Measurements from ENCODE around the gene PRR11.

Gene PRR11

GRCh38 chr17:59149051-59149450 lies 6.5 kb upstream of the PRR11 start:
- H3K27ac ChIP-seq (ENCODE audit: low read length) = no peak overlapping the region

DNA sequence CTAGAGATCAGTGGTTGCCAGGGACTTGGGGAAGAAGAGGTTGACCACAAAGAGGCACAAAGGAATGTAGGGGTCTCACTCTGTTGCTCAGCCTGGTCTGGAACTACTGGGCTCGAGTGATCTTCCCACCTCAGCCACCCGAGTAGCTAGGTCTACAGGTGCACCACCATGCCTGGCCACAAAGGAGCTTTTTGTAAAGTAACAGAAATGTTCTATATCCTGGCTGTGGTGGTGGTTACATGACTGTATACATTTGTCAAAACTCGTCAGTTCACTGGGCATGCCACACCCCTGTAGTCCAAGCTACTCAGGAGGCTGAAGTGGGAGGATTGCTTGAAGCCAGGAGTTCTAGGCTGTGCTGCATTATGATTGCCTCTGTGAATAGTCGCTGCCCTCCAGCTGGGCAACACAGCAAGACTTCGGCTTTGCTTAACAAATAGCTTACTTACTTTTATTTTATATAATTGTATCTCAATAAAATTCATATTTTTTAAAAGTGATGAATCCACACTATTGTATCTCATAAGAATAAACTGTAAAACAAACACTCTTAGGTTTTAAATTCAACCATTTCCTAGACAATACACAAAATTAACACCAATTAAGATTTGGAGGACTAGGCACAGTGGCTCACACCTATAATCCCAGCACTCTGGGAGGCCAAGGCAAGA lies 5.6 kb upstream of the PRR11 start:
- Histone ChIP-seq H3K4me2 (ENCODE audit: low read depth, low read length) (no peak overlapping the region), H2AFZ (ENCODE audit: low read length) (no peak overlapping the region), H3K4me3 (ENCODE audit: low read length) (no peak overlapping the region), H3K36me3 (replicated peaks; ENCODE audit: insufficient read depth, low read length) (no peaks in the 10 kb centered on the region; the same call in 1 of the 2 replicates), H3K9ac (ENCODE audit: low read length) (no peak overlapping the region), H3K9me2 (replicated peaks; ENCODE audit: insufficient read depth, low read length) (no peaks in the 10 kb centered on the region), H3K27ac (ENCODE audit: low read length) (no peak overlapping the region), H4K20me1 (ENCODE audit: insufficient read depth, low read length) (peaks cover 10% of the 10 kb centered on the region; the same call in 1 of the 2 replicates), H3F3A (ENCODE audit: insufficient read depth, low read length) (no peaks in the 10 kb centered on the region), H3K9me3 (replicated peaks; ENCODE audit: insufficient read depth, low read length) (no peaks in the 10 kb centered on the region), H3K27me3 (replicated peaks; ENCODE audit: insufficient read depth, low read length) (no peaks in the 10 kb centered on the region), H3K4me1 (ENCODE audit: low read length) (peaks cover 6% of the 10 kb centered on the region), H3K79me2 (ENCODE audit: low read length) (peaks cover 100% of the 10 kb centered on the region)
- TF ChIP-seq EZH2phosphoT487 (IDR thresholded peaks at IDR 0.05; ENCODE audit: low read length) (no peak), EZH2 (optimal IDR thresholded peaks at IDR 0.05; ENCODE audit: low read depth, low read length) (no peak), CTCF (IDR thresholded peaks at IDR 0.05; ENCODE audit: low read length) (no peak)
- DNase-seq = no peak

More at GRCh38 chr17:59149051-59149450, 6.5 kb upstream of the PRR11 start:
- H3K27me3 ChIP-seq (replicated peaks; ENCODE audit: insufficient read depth, low read length) = no peaks in the 10 kb centered on the region
- peaks cover 6% of the 10 kb centered on the region for H3K4me1 ChIP-seq (ENCODE audit: low read length)
- no peak overlapping the region for H2AFZ ChIP-seq (ENCODE audit: low read length)
- no peak overlapping the region for H3K4me2 ChIP-seq (ENCODE audit: low read depth, low read length)
- peaks cover 10% of the 10 kb centered on the region; the same call in 1 of the 2 replicates for H4K20me1 ChIP-seq (ENCODE audit: insufficient read depth, low read length)
- H3K9me3 ChIP-seq (replicated peaks; ENCODE audit: insufficient read depth, low read length) = no peaks in the 10 kb centered on the region
- no peaks in the 10 kb centered on the region for H3K9me2 ChIP-seq (replicated peaks; ENCODE audit: insufficient read depth, low read length)
- TF ChIP-seq EZH2phosphoT487 (IDR thresholded peaks at IDR 0.05; ENCODE audit: low read length) = no peak
- no peak for TF ChIP-seq CTCF (IDR thresholded peaks at IDR 0.05; ENCODE audit: low read length)
- TF ChIP-seq EZH2 (optimal IDR thresholded peaks at IDR 0.05; ENCODE audit: low read depth, low read length) = no peak
- H3K9ac ChIP-seq (ENCODE audit: low read length) = no peak overlapping the region
- peaks cover 100% of the 10 kb centered on the region for H3K79me2 ChIP-seq (ENCODE audit: low read length)
- H3K4me3 ChIP-seq (ENCODE audit: low read length) = no peak overlapping the region
- H3K36me3 ChIP-seq (replicated peaks; ENCODE audit: insufficient read depth, low read length) = no peaks in the 10 kb centered on the region; the same call in 1 of the 2 replicates
- H3F3A ChIP-seq (ENCODE audit: insufficient read depth, low read length) = no peaks in the 10 kb centered on the region
- DNase-seq = no peak

GRCh38 chr17:59151006-59151405 lies 4.5 kb upstream of the PRR11 start:
- Histone ChIP-seq H3K4me1 (ENCODE audit: low read length) (peaks cover 6% of the 10 kb centered on the region), H3K4me2 (ENCODE audit: low read depth, low read length) (no peak overlapping the region), H3F3A (ENCODE audit: insufficient read depth, low read length) (no peaks in the 10 kb centered on the region), H2AFZ (ENCODE audit: low read length) (no peak overlapping the region), H3K27me3 (replicated peaks; ENCODE audit: insufficient read depth, low read length) (no peaks in the 10 kb centered on the region), H3K9ac (ENCODE audit: low read length) (no peak overlapping the region), H3K9me2 (replicated peaks; ENCODE audit: insufficient read depth, low read length) (no peaks in the 10 kb centered on the region), H3K36me3 (replicated peaks; ENCODE audit: insufficient read depth, low read length) (no peaks in the 10 kb centered on the region; the same call in 1 of the 2 replicates), H3K79me2 (ENCODE audit: low read length) (peaks cover 91% of the 10 kb centered on the region), H3K4me3 (ENCODE audit: low read length) (no peak overlapping the region), H3K27ac (ENCODE audit: low read length) (no peak overlapping the region), H4K20me1 (ENCODE audit: insufficient read depth, low read length) (peaks cover 5% of the 10 kb centered on the region; the same call in 1 of the 2 replicates), H3K9me3 (replicated peaks; ENCODE audit: insufficient read depth, low read length) (no peaks in the 10 kb centered on the region)
- TF ChIP-seq EZH2 (optimal IDR thresholded peaks at IDR 0.05; ENCODE audit: low read depth, low read length) (no peak), CTCF (IDR thresholded peaks at IDR 0.05; ENCODE audit: low read length) (no peak), EZH2phosphoT487 (IDR thresholded peaks at IDR 0.05; ENCODE audit: low read length) (no peak)
- no peak for DNase-seq
